Measurements from ENCODE around the gene TTC23.

- no peak for TF ChIP-seq FOXA1 (IDR thresholded peaks at IDR 0.05)
- TF ChIP-seq FOXM1 (IDR thresholded peaks at IDR 0.05; ENCODE audit: borderline replicate concordance), result no peak
- TF ChIP-seq SP1 (IDR thresholded peaks at IDR 0.05), result no peak
- TF ChIP-seq FOXK2 (IDR thresholded peaks at IDR 0.05), result no peak
- TF ChIP-seq SUZ12 (IDR thresholded peaks at IDR 0.05), result no peak
- TF ChIP-seq ELF4 (IDR thresholded peaks at IDR 0.05), result no peak
- TF ChIP-seq ARNT (IDR thresholded peaks at IDR 0.05), result no peak
- TF ChIP-seq ZNF384 (IDR thresholded peaks at IDR 0.05), result no peak
- no peak for TF ChIP-seq BHLHE40 (IDR thresholded peaks at IDR 0.05; ENCODE audit: borderline replicate concordance)
These were observed 135.7 kb downstream of the TTC23 start for GRCh38 chr15:99113547-99114271.

Measured in HEK293T (cell line).